HEK293 (cell line): ENCODE measurements around the gene ARHGAP45.

Source experiments
- GLIS1 ChIP-seq: fragments of 450-650 bp; formaldehyde crosslinking; IDR thresholded peaks from 2 replicates; pipeline ENCODE4 v1.5.1; 2016; ENCODE audit warnings: missing biosample characterization, missing genetic modification characterization
- GLIS2 ChIP-seq: fragments of 450-650 bp; formaldehyde crosslinking; IDR thresholded peaks from 2 replicates; pipeline ENCODE4 v1.5.1; 2016; ENCODE audit warnings: missing biosample characterization, missing genetic modification characterization
- HOXA7 ChIP-seq: sonication (generic); formaldehyde crosslinking; IDR thresholded peaks from 2 replicates; pipeline ENCODE4 v1.8.1; 2022; ENCODE audit warnings: missing genetic modification reagents, borderline replicate concordance
- KLF7 ChIP-seq: fragments of 450-650 bp; formaldehyde crosslinking; IDR thresholded peaks from 2 replicates; pipeline ENCODE4 v1.5.1; 2016; ENCODE audit warnings: missing biosample characterization, missing genetic modification characterization, borderline replicate concordance
- PRDM1 ChIP-seq: fragments of 450-650 bp; formaldehyde crosslinking; IDR thresholded peaks from 2 replicates; pipeline ENCODE4; 2016; ENCODE audit warnings: missing biosample characterization, missing genetic modification characterization
- SCRT2 ChIP-seq: fragments of 450-650 bp; formaldehyde crosslinking; IDR thresholded peaks from 2 replicates; pipeline ENCODE4 v1.5.1; 2016; ENCODE audit warnings: missing biosample characterization, missing genetic modification characterization
- TCF7L2 ChIP-seq: IDR thresholded peaks from 2 replicates; pipeline ENCODE4 v1.6.1; 2011; ENCODE audit warnings: low read depth, mild to moderate bottlenecking, inconsistent platforms, low read length, moderate library complexity, borderline replicate concordance
- ZBTB48 ChIP-seq: fragments of 450-650 bp; formaldehyde crosslinking; IDR thresholded peaks from 2 replicates; pipeline ENCODE4 v1.5.1; 2016; ENCODE audit warnings: missing biosample characterization, missing genetic modification characterization
- ZBTB8A ChIP-seq: fragments of 450-650 bp; formaldehyde crosslinking; IDR thresholded peaks from 2 replicates; pipeline ENCODE4 v1.5.1; 2016; ENCODE audit warnings: missing biosample characterization, missing genetic modification characterization
- ZNF121 ChIP-seq: fragments of 450-650 bp; formaldehyde crosslinking; IDR thresholded peaks from 2 replicates; pipeline ENCODE4 v1.5.1; 2016; ENCODE audit warnings: missing biosample characterization, missing genetic modification characterization
- ZNF140 ChIP-seq: fragments of 450-650 bp; formaldehyde crosslinking; IDR thresholded peaks from 2 replicates; pipeline ENCODE4 v1.5.1; 2016; ENCODE audit warnings: missing biosample characterization, missing genetic modification characterization
- ZNF174 ChIP-seq: fragments of 450-650 bp; formaldehyde crosslinking; IDR thresholded peaks from 2 replicates; pipeline ENCODE4 v1.5.0; 2017; ENCODE audit warnings: missing biosample characterization, mild to moderate bottlenecking, missing genetic modification characterization
- ZNF19 ChIP-seq: fragments of 450-650 bp; formaldehyde crosslinking; IDR thresholded peaks from 2 replicates; pipeline ENCODE4; 2016; ENCODE audit warnings: missing biosample characterization, missing genetic modification characterization, low read depth
- ZNF2 ChIP-seq: fragments of 450-650 bp; formaldehyde crosslinking; IDR thresholded peaks from 2 replicates; pipeline ENCODE4 v1.5.1; 2016; ENCODE audit warnings: missing biosample characterization, missing genetic modification characterization
- ZNF211 ChIP-seq: fragments of 450-650 bp; formaldehyde crosslinking; IDR thresholded peaks from 2 replicates; pipeline ENCODE4 v1.5.1; 2016; ENCODE audit warnings: low read depth, missing biosample characterization, missing genetic modification characterization
- ZNF248 ChIP-seq: fragments of 450-650 bp; formaldehyde crosslinking; IDR thresholded peaks from 2 replicates; pipeline ENCODE4 v1.5.1; 2017; ENCODE audit warnings: missing biosample characterization, missing genetic modification characterization
- ZNF274 ChIP-seq, 2 experiments: fragments of 200-500 bp in 1 of 2; fragments of 450-650 bp in 1 of 2; sonication (Bioruptor generic) in 1 of 2; formaldehyde crosslinking in 1 of 2; IDR thresholded peaks; 2 replicates each; pipeline versions ENCODE4 v1.5.1 to v1.6.1; 2014 to 2016; ENCODE audit warnings: borderline replicate concordance in 1 of 2, inconsistent platforms in 1 of 2, low read length in 1 of 2, missing biosample characterization in 1 of 2, missing genetic modification characterization in 1 of 2
- ZNF350 ChIP-seq: fragments of 450-650 bp; formaldehyde crosslinking; IDR thresholded peaks from 2 replicates; pipeline ENCODE4 v1.5.0; 2017; ENCODE audit warnings: missing biosample characterization, mild to moderate bottlenecking, missing genetic modification characterization
- ZNF473 ChIP-seq: fragments of 450-650 bp; formaldehyde crosslinking; IDR thresholded peaks from 2 replicates; pipeline ENCODE4 v1.5.1; 2017; ENCODE audit warnings: missing biosample characterization, missing genetic modification characterization
- ZNF48 ChIP-seq: fragments of 450-650 bp; formaldehyde crosslinking; IDR thresholded peaks from 2 replicates; pipeline ENCODE4 v1.5.1; 2016; ENCODE audit warnings: missing biosample characterization, missing genetic modification characterization
- ZNF544 ChIP-seq: fragments of 450-650 bp; formaldehyde crosslinking; IDR thresholded peaks from 2 replicates; pipeline ENCODE4 v1.5.0; 2017; ENCODE audit warnings: missing biosample characterization, missing genetic modification characterization
- ZNF561 ChIP-seq: fragments of 450-650 bp; IDR thresholded peaks from 2 replicates; pipeline ENCODE4 v1.5.1; 2018; ENCODE audit warnings: missing biosample characterization, missing genetic modification characterization, borderline replicate concordance
- ZNF571 ChIP-seq: fragments of 450-650 bp; formaldehyde crosslinking; IDR thresholded peaks from 2 replicates; pipeline ENCODE4 v1.5.0; 2017; ENCODE audit warnings: missing biosample characterization, missing genetic modification characterization
- ZNF585B ChIP-seq: fragments of 450-650 bp; formaldehyde crosslinking; IDR thresholded peaks from 2 replicates; pipeline ENCODE4 v1.5.1; 2016; ENCODE audit warnings: missing biosample characterization, missing genetic modification characterization
- ZNF621 ChIP-seq: fragments of 450-650 bp; formaldehyde crosslinking; IDR thresholded peaks from 2 replicates; pipeline ENCODE4 v1.5.1; 2017; ENCODE audit warnings: missing biosample characterization, missing genetic modification characterization
- ZNF660 ChIP-seq: fragments of 450-650 bp; IDR thresholded peaks from 2 replicates; pipeline ENCODE4 v1.5.1; 2018; ENCODE audit warnings: missing biosample characterization, mild to moderate bottlenecking, missing genetic modification characterization
- ZNF707 ChIP-seq: fragments of 450-650 bp; formaldehyde crosslinking; IDR thresholded peaks from 2 replicates; pipeline ENCODE4 v1.5.1; 2016; ENCODE audit warnings: missing biosample characterization, missing genetic modification characterization
- ZSCAN23 ChIP-seq: fragments of 450-650 bp; formaldehyde crosslinking; IDR thresholded peaks from 2 replicates; pipeline ENCODE4 v1.5.1; 2016; ENCODE audit warnings: missing biosample characterization, missing genetic modification characterization
- ZSCAN30 ChIP-seq: fragments of 450-650 bp; IDR thresholded peaks from 2 replicates; pipeline ENCODE4 v1.5.1; 2018; ENCODE audit warnings: missing biosample characterization, mild to moderate bottlenecking, missing genetic modification characterization, moderate library complexity
- TF ChIP-seq, protein P1 (sequence below): fragments of 450-650 bp; formaldehyde crosslinking; IDR thresholded peaks from 2 replicates; pipeline ENCODE4 v1.5.1; 2016; ENCODE audit warnings: missing biosample characterization, missing genetic modification characterization
- TF ChIP-seq, protein P2 (sequence below): fragments of 450-650 bp; formaldehyde crosslinking; IDR thresholded peaks from 2 replicates; pipeline ENCODE4 v1.5.1; 2016; ENCODE audit warnings: missing biosample characterization, missing genetic modification characterization
- TF ChIP-seq, protein P3 (sequence below): fragments of 450-650 bp; formaldehyde crosslinking; IDR thresholded peaks from 2 replicates; pipeline ENCODE4 v1.5.1; 2016; ENCODE audit warnings: missing biosample characterization, missing genetic modification characterization
- TF ChIP-seq, protein P4 (sequence below): sonication (generic); formaldehyde crosslinking; IDR thresholded peaks from 2 replicates; pipeline ENCODE4 v1.8.1; 2022; ENCODE audit warnings: mild to moderate bottlenecking, moderate library complexity, missing genetic modification reagents
- TF ChIP-seq, protein P5 (sequence below): fragments of 450-650 bp; formaldehyde crosslinking; IDR thresholded peaks from 2 replicates; pipeline ENCODE4 v1.5.1; 2016; ENCODE audit warnings: missing biosample characterization, missing genetic modification characterization, low read depth
- TF ChIP-seq, protein P6 (sequence below): fragments of 450-650 bp; formaldehyde crosslinking; IDR thresholded peaks from 2 replicates; pipeline ENCODE4 v1.5.1; 2016; ENCODE audit warnings: missing biosample characterization, missing genetic modification characterization

ARHGAP45 gene

DNA sequence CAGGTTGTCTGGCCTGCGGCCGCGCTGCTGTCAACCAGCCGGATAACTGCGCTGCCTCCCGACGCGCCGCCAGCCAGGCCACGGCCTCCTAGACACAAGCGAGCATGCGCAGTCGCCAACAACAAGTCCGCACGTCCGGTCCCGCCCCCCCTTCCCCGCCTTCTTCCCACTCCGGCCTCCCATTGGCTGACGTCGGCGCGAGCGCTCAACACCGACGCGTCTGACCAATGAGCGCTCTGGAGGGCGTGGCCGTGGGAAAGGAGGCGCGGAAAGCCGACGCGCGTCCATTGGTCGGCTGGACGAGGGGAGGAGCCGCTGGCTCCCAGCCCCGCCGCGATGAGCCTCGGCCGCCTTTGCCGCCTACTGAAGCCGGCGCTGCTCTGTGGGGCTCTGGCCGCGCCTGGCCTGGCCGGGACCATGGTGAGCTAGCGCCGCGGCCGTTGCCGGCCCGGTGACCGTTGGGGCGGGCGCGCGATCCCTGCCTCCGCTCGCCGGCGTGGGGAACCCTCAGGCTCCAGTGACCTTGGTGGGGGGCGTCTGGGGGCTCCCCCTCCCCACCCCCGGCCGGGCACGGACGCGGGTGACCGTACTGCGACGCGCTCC is 36.8 kb downstream of the ARHGAP45 start, which contains the start of gene GPX4 (continued):
- TF ChIP-seq, protein P1, sequence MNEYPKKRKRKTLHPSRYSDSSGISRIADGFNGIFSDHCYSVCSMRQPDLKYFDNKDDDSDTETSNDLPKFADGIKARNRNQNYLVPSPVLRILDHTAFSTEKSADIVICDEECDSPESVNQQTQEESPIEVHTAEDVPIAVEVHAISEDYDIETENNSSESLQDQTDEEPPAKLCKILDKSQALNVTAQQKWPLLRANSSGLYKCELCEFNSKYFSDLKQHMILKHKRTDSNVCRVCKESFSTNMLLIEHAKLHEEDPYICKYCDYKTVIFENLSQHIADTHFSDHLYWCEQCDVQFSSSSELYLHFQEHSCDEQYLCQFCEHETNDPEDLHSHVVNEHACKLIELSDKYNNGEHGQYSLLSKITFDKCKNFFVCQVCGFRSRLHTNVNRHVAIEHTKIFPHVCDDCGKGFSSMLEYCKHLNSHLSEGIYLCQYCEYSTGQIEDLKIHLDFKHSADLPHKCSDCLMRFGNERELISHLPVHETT (tag by site-specific recombination) = no peak
- TF ChIP-seq ZNF707 (no peak), ZNF274 (IDR thresholded peaks at IDR 0.05; ENCODE audit: low read length) (no peak), ZNF274 (tag by site-specific recombination; IDR thresholded peaks at IDR 0.05; ENCODE audit: borderline replicate concordance) (no peak), ZNF561 (tag by site-specific recombination) (peak; percentile 74), ZNF621 (no peak), HOXA7 (no peak), ZBTB8A (tag by site-specific recombination) (peak; percentile 91), ZNF2 (tag by site-specific recombination) (no peak), ZNF350 (tag by site-specific recombination) (no peak), ZNF544 (tag by site-specific recombination) (no peak), ZNF140 (tag by site-specific recombination) (no peak), ZSCAN30 (tag by site-specific recombination) (peak; percentile 85; the same call in 1 of the 2 replicates), PRDM1 (tag by site-specific recombination) (no peak), GLIS1 (peak; percentile 64), ZNF211 (tag by site-specific recombination) (no peak), ZBTB48 (tag by site-specific recombination) (no peak), ZNF660 (tag by site-specific recombination) (peak; percentile 47), GLIS2 (tag by site-specific recombination) (peak; percentile 55; the same call in 1 of the 2 replicates), ZNF248 (tag by site-specific recombination) (no peak), ZSCAN23 (tag by site-specific recombination) (no peak), ZNF48 (tag by site-specific recombination) (no peak), ZNF121 (tag by site-specific recombination) (no peak), ZNF585B (no peak), ZNF19 (tag by site-specific recombination) (no peak), ZNF174 (no peak), ZNF571 (tag by site-specific recombination) (no peak), ZNF473 (tag by site-specific recombination) (no peak), TCF7L2 (no peak), KLF7 (tag by site-specific recombination) (no peak), SCRT2 (tag by site-specific recombination) (peak; percentile 93)
- TF ChIP-seq, protein P2, sequence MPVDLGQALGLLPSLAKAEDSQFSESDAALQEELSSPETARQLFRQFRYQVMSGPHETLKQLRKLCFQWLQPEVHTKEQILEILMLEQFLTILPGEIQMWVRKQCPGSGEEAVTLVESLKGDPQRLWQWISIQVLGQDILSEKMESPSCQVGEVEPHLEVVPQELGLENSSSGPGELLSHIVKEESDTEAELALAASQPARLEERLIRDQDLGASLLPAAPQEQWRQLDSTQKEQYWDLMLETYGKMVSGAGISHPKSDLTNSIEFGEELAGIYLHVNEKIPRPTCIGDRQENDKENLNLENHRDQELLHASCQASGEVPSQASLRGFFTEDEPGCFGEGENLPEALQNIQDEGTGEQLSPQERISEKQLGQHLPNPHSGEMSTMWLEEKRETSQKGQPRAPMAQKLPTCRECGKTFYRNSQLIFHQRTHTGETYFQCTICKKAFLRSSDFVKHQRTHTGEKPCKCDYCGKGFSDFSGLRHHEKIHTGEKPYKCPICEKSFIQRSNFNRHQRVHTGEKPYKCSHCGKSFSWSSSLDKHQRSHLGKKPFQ = no peak
- TF ChIP-seq, protein P3, sequence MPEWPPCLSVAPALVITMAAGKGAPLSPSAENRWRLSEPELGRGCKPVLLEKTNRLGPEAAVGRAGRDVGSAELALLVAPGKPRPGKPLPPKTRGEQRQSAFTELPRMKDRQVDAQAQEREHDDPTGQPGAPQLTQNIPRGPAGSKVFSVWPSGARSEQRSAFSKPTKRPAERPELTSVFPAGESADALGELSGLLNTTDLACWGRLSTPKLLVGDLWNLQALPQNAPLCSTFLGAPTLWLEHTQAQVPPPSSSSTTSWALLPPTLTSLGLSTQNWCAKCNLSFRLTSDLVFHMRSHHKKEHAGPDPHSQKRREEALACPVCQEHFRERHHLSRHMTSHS (tag by site-specific recombination) = no peak
- TF ChIP-seq, protein P4, sequence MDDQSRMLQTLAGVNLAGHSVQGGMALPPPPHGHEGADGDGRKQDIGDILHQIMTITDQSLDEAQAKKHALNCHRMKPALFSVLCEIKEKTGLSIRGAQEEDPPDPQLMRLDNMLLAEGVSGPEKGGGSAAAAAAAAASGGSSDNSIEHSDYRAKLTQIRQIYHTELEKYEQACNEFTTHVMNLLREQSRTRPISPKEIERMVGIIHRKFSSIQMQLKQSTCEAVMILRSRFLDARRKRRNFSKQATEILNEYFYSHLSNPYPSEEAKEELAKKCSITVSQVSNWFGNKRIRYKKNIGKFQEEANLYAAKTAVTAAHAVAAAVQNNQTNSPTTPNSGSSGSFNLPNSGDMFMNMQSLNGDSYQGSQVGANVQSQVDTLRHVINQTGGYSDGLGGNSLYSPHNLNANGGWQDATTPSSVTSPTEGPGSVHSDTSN (CRISPR knock-in tag) = no peak
- TF ChIP-seq, protein P5, sequence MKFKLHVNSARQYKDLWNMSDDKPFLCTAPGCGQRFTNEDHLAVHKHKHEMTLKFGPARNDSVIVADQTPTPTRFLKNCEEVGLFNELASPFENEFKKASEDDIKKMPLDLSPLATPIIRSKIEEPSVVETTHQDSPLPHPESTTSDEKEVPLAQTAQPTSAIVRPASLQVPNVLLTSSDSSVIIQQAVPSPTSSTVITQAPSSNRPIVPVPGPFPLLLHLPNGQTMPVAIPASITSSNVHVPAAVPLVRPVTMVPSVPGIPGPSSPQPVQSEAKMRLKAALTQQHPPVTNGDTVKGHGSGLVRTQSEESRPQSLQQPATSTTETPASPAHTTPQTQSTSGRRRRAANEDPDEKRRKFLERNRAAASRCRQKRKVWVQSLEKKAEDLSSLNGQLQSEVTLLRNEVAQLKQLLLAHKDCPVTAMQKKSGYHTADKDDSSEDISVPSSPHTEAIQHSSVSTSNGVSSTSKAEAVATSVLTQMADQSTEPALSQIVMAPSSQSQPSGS = no peak
- TF ChIP-seq, protein P6, sequence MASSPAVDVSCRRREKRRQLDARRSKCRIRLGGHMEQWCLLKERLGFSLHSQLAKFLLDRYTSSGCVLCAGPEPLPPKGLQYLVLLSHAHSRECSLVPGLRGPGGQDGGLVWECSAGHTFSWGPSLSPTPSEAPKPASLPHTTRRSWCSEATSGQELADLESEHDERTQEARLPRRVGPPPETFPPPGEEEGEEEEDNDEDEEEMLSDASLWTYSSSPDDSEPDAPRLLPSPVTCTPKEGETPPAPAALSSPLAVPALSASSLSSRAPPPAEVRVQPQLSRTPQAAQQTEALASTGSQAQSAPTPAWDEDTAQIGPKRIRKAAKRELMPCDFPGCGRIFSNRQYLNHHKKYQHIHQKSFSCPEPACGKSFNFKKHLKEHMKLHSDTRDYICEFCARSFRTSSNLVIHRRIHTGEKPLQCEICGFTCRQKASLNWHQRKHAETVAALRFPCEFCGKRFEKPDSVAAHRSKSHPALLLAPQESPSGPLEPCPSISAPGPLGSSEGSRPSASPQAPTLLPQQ (tag by site-specific recombination) = no peak; the same call in 1 of the 2 replicates
